GM21367 (cell line): ENCODE results near the gene MAN1C1.
A peak's percentile ranks its signal among the peaks of the same experiment; 100 is the strongest.

Experiments used
- ATAC-seq: cut with Tn5 transposase; IDR thresholded peaks from one replicate; pipeline ENCODE4 v1.9.1; 2021; ENCODE audit not compliant: unreplicated experiment

Gene MAN1C1

GRCh38 chr1:25811384-25812082 lies 194.9 kb downstream of the MAN1C1 start:
- no peak for ATAC-seq

GRCh38 chr1:25813071-25813733 lies 196.6 kb downstream of the MAN1C1 start:
- no peak for ATAC-seq

GRCh38 chr1:25813734-25814471 lies 197.3 kb downstream of the MAN1C1 start:
- no peak for ATAC-seq

- no peak for ATAC-seq
These were observed 198.0 kb downstream of the MAN1C1 start for GRCh38 chr1:25814549-25815087.

- no peak for ATAC-seq
These were observed 198.9 kb downstream of the MAN1C1 start for GRCh38 chr1:25815208-25816111.

GRCh38 chr1:25816112-25816718 lies 199.6 kb downstream of the MAN1C1 start:
- no peak for ATAC-seq

- no peak for ATAC-seq
These were observed 201.4 kb downstream of the MAN1C1 start for GRCh38 chr1:25817840-25818501.

- ATAC-seq = no peak
These were observed 202.0 kb downstream of the MAN1C1 start for GRCh38 chr1:25818569-25818968.

- peak; percentile 62 for ATAC-seq
These were observed 203.1 kb downstream of the MAN1C1 start, which contains the start of gene MTFR1L for GRCh38 chr1:25819491-25820246. Gene MTFR1L (plus strand): TSS chr1:25819954. CDS start chr1:25823105, 3,151 bp downstream.

GRCh38 chr1:25820247-25821111 lies 203.9 kb downstream of the MAN1C1 start:
- ATAC-seq = peak; percentile 40

- no peak for ATAC-seq
These were observed 204.5 kb downstream of the MAN1C1 start for GRCh38 chr1:25821112-25821476.

GRCh38 chr1:25821630-25822091 lies 205.1 kb downstream of the MAN1C1 start:
- no peak for ATAC-seq

- ATAC-seq = no peak
These were observed 209.0 kb downstream of the MAN1C1 start for GRCh38 chr1:25825605-25826004.

- ATAC-seq = no peak
These were observed 210.0 kb downstream of the MAN1C1 start for GRCh38 chr1:25826571-25826970.

GRCh38 chr1:25828491-25828890 lies 211.9 kb downstream of the MAN1C1 start:
- no peak for ATAC-seq

- no peak for ATAC-seq
These were observed 212.5 kb downstream of the MAN1C1 start for GRCh38 chr1:25829046-25829445.

GRCh38 chr1:25831569-25832196 lies 215.1 kb downstream of the MAN1C1 start:
- no peak for ATAC-seq
